Uterus (tissue), 2 donors: ENCODE results near the gene GREB1L.

Source experiments
- CTCF ChIP-seq, 4 experiments: fragments of 200-600 bp in 2 of 4; fragments of 450-650 bp in 2 of 4; sonication (generic) in 2 of 4; IDR thresholded peaks; one replicate each; pipeline ENCODE4 v1.5.1; 2016 to 2019; ENCODE audit warnings: antibody characterized with exemption in 4 of 4, mild to moderate bottlenecking in 2 of 4, moderate library complexity in 1 of 4
- POLR2A ChIP-seq, 2 donors: fragments of 450-650 bp; IDR thresholded peaks; one replicate each; pipeline ENCODE4 v1.6.1; 2016; ENCODE audit warnings: antibody characterized with exemption in 2 of 2, mild to moderate bottlenecking in 1 of 2, moderate library complexity in 1 of 2

GRCh38 chr18:21461460-21461859 lies 219.4 kb downstream of the GREB1L start:
- TF ChIP-seq POLR2A (IDR thresholded peaks at IDR 0.05) (no peak), CTCF (IDR thresholded peaks at IDR 0.05) (no peak)
